B cell (primary cell): Measurements from ENCODE around the gene PGAP3.

Experiments used
- CTCF ChIP-seq: fragments of 200-600 bp; IDR thresholded peaks from one replicate; pipeline ENCODE4 v1.8.0; 2022; ENCODE audit warnings: antibody characterized with exemption, mild to moderate bottlenecking
- EZH2 ChIP-seq: IDR thresholded peaks from 2 replicates; pipeline ENCODE4 v1.6.1; 2012; ENCODE audit warnings: borderline replicate concordance, low read depth, mild to moderate bottlenecking, moderate library complexity, low read length; ENCODE audit not compliant: insufficient read depth, poor library complexity, severe bottlenecking

GRCh38 chr17:39694593-39694992 lies 6.7 kb upstream of the PGAP3 start:
- TF ChIP-seq CTCF: no peak
- no peak for TF ChIP-seq EZH2
